OCI-LY3 (cell line): Measurements from ENCODE around the gene CCDC70.

Experiments
- H2AFZ ChIP-seq: fragments of 200-600, 300-600 bp; shearing (Covaris generic); 2 replicates; pipeline ENCODE4 v1.6.0; 2014; ENCODE audit warnings: antibody characterized with exemption, low read depth, low read length
- H3K27ac ChIP-seq: fragments of 200-600, 300-600 bp; sonication (generic); 2 replicates; pipeline ENCODE4 v1.5.1; 2014; ENCODE audit warnings: mild to moderate bottlenecking, low read length, moderate library complexity, mixed read lengths
- H3K27me3 ChIP-seq: fragments of 200-600, 300-600 bp; sonication (generic); 2 replicates; pipeline ENCODE4 v1.6.1; 2014; ENCODE audit warnings: low read depth, low read length, mixed read lengths
- H3K36me3 ChIP-seq: fragments of 200-600, 300-600 bp; sonication (generic); replicated peaks from 2 replicates; pipeline ENCODE3; 2014; ENCODE audit warnings: low read depth, low read length, mixed read lengths
- H3K4me1 ChIP-seq: fragments of 300-600, 200-600 bp; sonication (generic); 2 replicates; pipeline ENCODE4 v1.6.1; 2014; ENCODE audit warnings: low read length, mixed read lengths
- H3K4me2 ChIP-seq: fragments of 200-600, 300-600 bp; sonication (generic); 2 replicates; pipeline ENCODE4 v1.6.1; 2014; ENCODE audit warnings: low read length, mixed read lengths
- H3K4me3 ChIP-seq: fragments of 300-600, 200-600 bp; sonication (generic); 2 replicates; pipeline ENCODE4 v1.5.1; 2014; ENCODE audit warnings: antibody characterized with exemption, mild to moderate bottlenecking, low read length, moderate library complexity
- H3K79me2 ChIP-seq: fragments of 300-600, 200-600 bp; shearing (Covaris generic); 2 replicates; pipeline ENCODE4 v1.6.1; 2014; ENCODE audit warnings: mild to moderate bottlenecking, low read length, mixed read lengths
- H3K9ac ChIP-seq: fragments of 300-600, 200-600 bp; shearing (Covaris generic); 2 replicates; pipeline ENCODE4 v1.6.0; 2014; ENCODE audit warnings: mild to moderate bottlenecking, low read length, moderate library complexity
- H3K9me3 ChIP-seq: fragments of 200-600, 300-600 bp; shearing (Covaris generic); 2 replicates; pipeline ENCODE4 v1.6.1; 2014; ENCODE audit warnings: low read length, mixed read lengths; ENCODE audit not compliant: insufficient read depth
- H4K20me1 ChIP-seq: fragments of 200-600, 300-600 bp; sonication (generic); 2 replicates; pipeline ENCODE4 v1.6.1; 2016; ENCODE audit warnings: low read length, mixed read lengths; ENCODE audit not compliant: insufficient read depth
- EZH2phosphoT487 ChIP-seq: fragments of 200-600 bp; shearing (Covaris generic); IDR thresholded peaks from 2 replicates; pipeline ENCODE4 v1.6.1; 2018; ENCODE audit warnings: antibody characterized with exemption, mixed run types, low read depth
- TF ChIP-seq, protein P1 (sequence below): fragments of 200-600, 300-600 bp; sonication (generic); IDR thresholded peaks from 2 replicates; pipeline ENCODE4 v1.5.1; 2014; ENCODE audit warnings: antibody characterized with exemption, low read length, low read depth

The CCDC70 gene

GRCh38 chr13:51845574-51846318 lies 16.0 kb upstream of the CCDC70 start:
- Histone ChIP-seq H3K27ac (no peak overlapping the region), H3K27me3 (peaks cover 22% of the 10 kb centered on the region), H4K20me1 (no peaks in the 10 kb centered on the region), H3K4me3 (no peak overlapping the region), H3K36me3 (no peaks in the 10 kb centered on the region), H3K9me3 (no peaks in the 10 kb centered on the region), H3K4me1 (peaks cover 7% of the 10 kb centered on the region), H3K79me2 (no peaks in the 10 kb centered on the region), H2AFZ (peak overlapping the region; percentile 95), H3K4me2 (peak overlapping the region; percentile 43; the same call in 1 of the 2 replicates), H3K9ac (no peak overlapping the region)
- TF ChIP-seq, protein P1, sequence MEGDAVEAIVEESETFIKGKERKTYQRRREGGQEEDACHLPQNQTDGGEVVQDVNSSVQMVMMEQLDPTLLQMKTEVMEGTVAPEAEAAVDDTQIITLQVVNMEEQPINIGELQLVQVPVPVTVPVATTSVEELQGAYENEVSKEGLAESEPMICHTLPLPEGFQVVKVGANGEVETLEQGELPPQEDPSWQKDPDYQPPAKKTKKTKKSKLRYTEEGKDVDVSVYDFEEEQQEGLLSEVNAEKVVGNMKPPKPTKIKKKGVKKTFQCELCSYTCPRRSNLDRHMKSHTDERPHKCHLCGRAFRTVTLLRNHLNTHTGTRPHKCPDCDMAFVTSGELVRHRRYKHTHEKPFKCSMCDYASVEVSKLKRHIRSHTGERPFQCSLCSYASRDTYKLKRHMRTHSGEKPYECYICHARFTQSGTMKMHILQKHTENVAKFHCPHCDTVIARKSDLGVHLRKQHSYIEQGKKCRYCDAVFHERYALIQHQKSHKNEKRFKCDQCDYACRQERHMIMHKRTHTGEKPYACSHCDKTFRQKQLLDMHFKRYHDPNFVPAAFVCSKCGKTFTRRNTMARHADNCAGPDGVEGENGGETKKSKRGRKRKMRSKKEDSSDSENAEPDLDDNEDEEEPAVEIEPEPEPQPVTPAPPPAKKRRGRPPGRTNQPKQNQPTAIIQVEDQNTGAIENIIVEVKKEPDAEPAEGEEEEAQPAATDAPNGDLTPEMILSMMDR = no peak
- TF ChIP-seq EZH2phosphoT487 = no peak

GRCh38 chr13:51846756-51847155 lies 15.0 kb upstream of the CCDC70 start:
- Histone ChIP-seq H3K27me3 (peaks cover 22% of the 10 kb centered on the region), H3K79me2 (no peaks in the 10 kb centered on the region), H3K27ac (no peak overlapping the region), H3K4me2 (no peak overlapping the region), H3K9me3 (no peaks in the 10 kb centered on the region), H2AFZ (no peak overlapping the region), H3K9ac (no peak overlapping the region), H3K36me3 (no peaks in the 10 kb centered on the region), H3K4me1 (peaks cover 7% of the 10 kb centered on the region), H4K20me1 (no peaks in the 10 kb centered on the region), H3K4me3 (no peak overlapping the region)
- no peak for TF ChIP-seq EZH2phosphoT487
- TF ChIP-seq, protein P1 = no peak

- H3K4me3 ChIP-seq = no peak overlapping the region
- H3K27ac ChIP-seq = no peak overlapping the region
- no peak overlapping the region for H3K4me2 ChIP-seq
- no peak overlapping the region for H3K9ac ChIP-seq
- TF ChIP-seq, protein P1 = no peak
- no peak for TF ChIP-seq EZH2phosphoT487
- peaks cover 7% of the 10 kb centered on the region for H3K4me1 ChIP-seq
- H3K27me3 ChIP-seq = peaks cover 11% of the 10 kb centered on the region
- no peaks in the 10 kb centered on the region for H3K79me2 ChIP-seq
- no peaks in the 10 kb centered on the region for H3K36me3 ChIP-seq
- H2AFZ ChIP-seq = no peak overlapping the region
- no peaks in the 10 kb centered on the region for H4K20me1 ChIP-seq
- H3K9me3 ChIP-seq = no peaks in the 10 kb centered on the region
Observed at GRCh38 chr13:51848674-51849073, 13.1 kb upstream of the CCDC70 start.

DNA sequence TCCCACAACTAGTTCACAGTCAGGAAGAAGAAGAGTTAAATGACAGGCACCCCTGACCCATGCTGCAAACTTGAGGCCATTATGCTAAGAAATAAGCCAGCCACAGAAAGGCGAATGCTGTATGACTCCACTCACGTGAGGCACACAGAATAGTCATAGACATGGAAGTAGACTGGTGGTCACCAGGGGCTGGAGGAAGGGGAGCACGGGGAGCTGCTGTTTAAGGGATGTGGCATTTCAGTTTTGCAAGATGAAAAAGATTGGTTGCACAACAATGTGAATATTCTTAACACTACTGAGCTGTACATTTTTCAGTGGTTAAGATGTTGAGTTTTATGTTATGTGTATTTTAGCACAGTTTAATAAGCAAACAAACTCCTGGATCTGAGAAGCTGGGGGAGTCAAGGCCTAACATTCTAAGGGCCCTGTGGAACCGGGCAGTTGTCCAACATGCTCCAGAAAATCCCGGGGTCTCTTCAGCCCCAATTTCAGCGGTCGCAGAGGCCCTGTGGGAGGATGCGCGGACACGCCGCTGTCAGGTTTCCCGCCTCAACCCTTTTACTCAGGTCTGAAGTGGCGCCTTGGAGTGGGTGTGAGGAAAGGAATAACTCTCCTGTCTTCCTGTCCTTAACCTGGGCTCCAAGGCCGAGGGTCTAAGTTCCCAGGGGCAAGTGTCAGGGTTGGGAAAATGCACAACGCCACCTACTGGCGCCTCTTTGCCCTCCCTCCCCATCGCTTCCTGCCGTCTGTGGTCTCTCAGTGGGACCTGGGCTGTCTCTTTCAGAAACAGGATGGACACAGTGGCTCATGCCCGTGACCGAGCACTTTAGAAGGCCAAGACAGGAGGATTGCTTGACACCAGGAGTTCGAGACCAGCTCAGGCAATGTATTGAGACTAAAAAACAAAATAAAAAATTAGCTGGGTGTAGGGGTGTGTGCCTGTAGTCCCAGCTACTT lies 12.3 kb upstream of the CCDC70 start:
- Histone ChIP-seq H3K27me3 (peaks cover 3% of the 10 kb centered on the region), H2AFZ (peak overlapping the region; percentile 65), H3K4me1 (peaks cover 5% of the 10 kb centered on the region), H3K36me3 (no peaks in the 10 kb centered on the region), H3K4me3 (no peak overlapping the region), H3K4me2 (peak overlapping the region; percentile 23; the same call in 1 of the 2 replicates), H3K79me2 (no peaks in the 10 kb centered on the region), H3K9me3 (no peaks in the 10 kb centered on the region), H4K20me1 (no peaks in the 10 kb centered on the region), H3K27ac (no peak overlapping the region), H3K9ac (no peak overlapping the region)
- no peak for TF ChIP-seq EZH2phosphoT487
- TF ChIP-seq, protein P1 = peak; percentile 90
